GM19324 (cell line): ENCODE measurements around the gene COL13A1.

ENCODE experiments used
- ATAC-seq: cut with Tn5 transposase; IDR thresholded peaks from one replicate; pipeline ENCODE4 v1.9.1; 2021; ENCODE audit warnings: mild to moderate bottlenecking, moderate library complexity; ENCODE audit not compliant: unreplicated experiment, low FRiP score

COL13A1 gene

GRCh38 chr10:69936091-69936490 is 134.4 kb downstream of the COL13A1 start:
- no peak for ATAC-seq

GRCh38 chr10:69938541-69938991 is 136.9 kb downstream of the COL13A1 start:
- no peak for ATAC-seq

- ATAC-seq, result no peak
Observed at GRCh38 chr10:69939061-69939460, 137.4 kb downstream of the COL13A1 start.

- no peak for ATAC-seq
Observed at GRCh38 chr10:69939481-69939880, 137.8 kb downstream of the COL13A1 start.

- no peak for ATAC-seq
Observed at GRCh38 chr10:69941730-69942129, 140.0 kb downstream of the COL13A1 start.

GRCh38 chr10:69943292-69943820 is 141.7 kb downstream of the COL13A1 start:
- ATAC-seq, result no peak

- no peak for ATAC-seq
Observed at GRCh38 chr10:69944761-69945160, 143.1 kb downstream of the COL13A1 start.

- no peak for ATAC-seq
Observed at GRCh38 chr10:69948261-69948660, 146.6 kb downstream of the COL13A1 start.

GRCh38 chr10:69949770-69950169 is 148.1 kb downstream of the COL13A1 start:
- ATAC-seq, result no peak

- ATAC-seq, result no peak
Observed at GRCh38 chr10:69951658-69952057, 150.0 kb downstream of the COL13A1 start.

- no peak for ATAC-seq
Observed at GRCh38 chr10:69952069-69952800, 150.5 kb downstream of the COL13A1 start.

- ATAC-seq, result no peak
Observed at GRCh38 chr10:69952821-69953221, 151.1 kb downstream of the COL13A1 start.

GRCh38 chr10:69953851-69954250 is 152.1 kb downstream of the COL13A1 start:
- no peak for ATAC-seq

GRCh38 chr10:69955211-69955805 is 153.6 kb downstream of the COL13A1 start:
- no peak for ATAC-seq

GRCh38 chr10:69955897-69956740 is 154.4 kb downstream of the COL13A1 start:
- ATAC-seq, result no peak

GRCh38 chr10:69956741-69957230 is 155.1 kb downstream of the COL13A1 start:
- no peak for ATAC-seq

GRCh38 chr10:69957241-69957885 is 155.7 kb downstream of the COL13A1 start:
- ATAC-seq, result no peak

GRCh38 chr10:69957886-69958555 is 156.3 kb downstream of the COL13A1 start:
- no peak for ATAC-seq

GRCh38 chr10:69958556-69958902 is 156.8 kb downstream of the COL13A1 start:
- no peak for ATAC-seq

- no peak for ATAC-seq
Observed at GRCh38 chr10:69959911-69960310, 158.2 kb downstream of the COL13A1 start.
